Neural cell (in vitro differentiated cells): ENCODE results near the gene CHRNA7. TPM values are rescaled to one million over a fixed set of nuclear protein-coding genes. Genes with fewer than 3 reads are reported as not detected.
"Not testable (repeated sequence)": the region's sequence is repeated elsewhere in the genome, so short reads cannot be mapped to it uniquely, and the experiment has no call there.

Source experiments
- H2AFZ ChIP-seq: fragments of 200-600, 300-800 bp; sonication (generic), shearing (Covaris generic); 2 replicates; pipeline ENCODE4 v1.6.0; 2014; ENCODE audit warnings: low read depth, mild to moderate bottlenecking, antibody characterized with exemption, low read length, moderate library complexity
- H3F3A ChIP-seq: fragments of 200-600 bp; shearing (Covaris generic); 2 replicates; pipeline ENCODE4 v1.6.1; 2016; ENCODE audit warnings: mild to moderate bottlenecking, moderate library complexity, mixed read lengths, antibody characterized with exemption, low read length; ENCODE audit not compliant: insufficient read depth, poor library complexity, severe bottlenecking
- H3K27ac ChIP-seq: fragments of 200-600, 300-800 bp; sonication (generic), shearing (Covaris generic); 2 replicates; pipeline ENCODE4 v1.5.1; 2014; ENCODE audit warnings: mild to moderate bottlenecking, low read length, moderate library complexity
- H3K27me3 ChIP-seq: fragments of 300-800, 200-600 bp; sonication (generic), shearing (Covaris generic); 2 replicates; pipeline ENCODE4 v1.6.0; 2014; ENCODE audit warnings: mild to moderate bottlenecking, low read depth, low read length, moderate library complexity; ENCODE audit not compliant: insufficient read depth
- H3K36me3 ChIP-seq: fragments of 300-800, 200-600 bp; sonication (generic), shearing (Covaris generic); 2 replicates; pipeline ENCODE4 v1.5.1; 2014; ENCODE audit warnings: mild to moderate bottlenecking, antibody characterized with exemption, low read length, moderate library complexity; ENCODE audit not compliant: insufficient read depth
- H3K4me2 ChIP-seq: fragments of 300-800, 200-600 bp; sonication (generic), shearing (Covaris generic); 2 replicates; pipeline ENCODE4 v1.6.0; 2014; ENCODE audit warnings: mild to moderate bottlenecking, low read length
- H3K4me3 ChIP-seq: fragments of 300-800, 200-600 bp; sonication (generic), shearing (Covaris generic); 2 replicates; pipeline ENCODE4 v1.5.1; 2014; ENCODE audit warnings: mild to moderate bottlenecking, low read length, moderate library complexity
- H3K79me2 ChIP-seq: fragments of 200-600 bp; shearing (Covaris generic); replicated peaks from 2 replicates; pipeline ENCODE4 v1.6.0; 2014; ENCODE audit warnings: mild to moderate bottlenecking, low read length, moderate library complexity; ENCODE audit not compliant: insufficient read depth
- H3K9ac ChIP-seq: fragments of 300-800, 200-600 bp; sonication (generic), shearing (Covaris generic); 2 replicates; pipeline ENCODE4 v1.6.1; 2016; ENCODE audit warnings: mild to moderate bottlenecking, low read length, mixed read lengths
- H3K9me2 ChIP-seq: fragments of 200-600 bp; shearing (Covaris generic); 2 replicates; pipeline ENCODE4 v1.6.1; 2016; ENCODE audit warnings: mild to moderate bottlenecking, low read length, mixed read lengths; ENCODE audit not compliant: insufficient read depth
- H3K9me3 ChIP-seq: fragments of 200-600, 300-800 bp; sonication (generic), shearing (Covaris generic); 2 replicates; pipeline ENCODE4 v1.6.1; 2016; ENCODE audit warnings: mild to moderate bottlenecking, mixed run types, low read length, moderate library complexity, mixed read lengths
- H4K20me1 ChIP-seq: fragments of 200-600 bp; shearing (Covaris generic); 2 replicates; pipeline ENCODE4 v1.6.1; 2016; ENCODE audit warnings: mild to moderate bottlenecking, mixed run types; ENCODE audit not compliant: insufficient read depth
- CTCF ChIP-seq: fragments of 450-650 bp; IDR thresholded peaks from 2 replicates; pipeline ENCODE4 v1.5.1; 2014; ENCODE audit warnings: antibody characterized with exemption, mild to moderate bottlenecking, moderate library complexity; ENCODE audit not compliant: poor library complexity, severe bottlenecking
- EP300 ChIP-seq: fragments of 450-650 bp; conservative IDR thresholded peaks from 2 replicates; pipeline ENCODE4 v1.6.1; 2014; ENCODE audit warnings: antibody characterized with exemption, mild to moderate bottlenecking, moderate library complexity; ENCODE audit not compliant: poor library complexity, severe bottlenecking
- EZH2 ChIP-seq: fragments of 200-600, 300-800 bp; shearing (Covaris generic), sonication (generic); IDR thresholded peaks from 2 replicates; pipeline ENCODE4 v1.6.1; 2014; ENCODE audit warnings: antibody characterized with exemption, low read length, borderline replicate concordance, mild to moderate bottlenecking; ENCODE audit not compliant: insufficient read depth, poor library complexity, severe bottlenecking
- MXI1 ChIP-seq: fragments of 450-650 bp; conservative IDR thresholded peaks from 2 replicates; pipeline ENCODE4 v1.6.1; 2014; ENCODE audit warnings: antibody characterized with exemption, mild to moderate bottlenecking; ENCODE audit not compliant: poor library complexity, severe bottlenecking
- POLR2AphosphoS5 ChIP-seq: IDR thresholded peaks from 2 replicates; pipeline ENCODE4 v1.6.1; 2012
- RAD21 ChIP-seq: fragments of 450-650 bp; conservative IDR thresholded peaks from 2 replicates; pipeline ENCODE4 v1.6.1; 2014; ENCODE audit warnings: antibody characterized with exemption, mild to moderate bottlenecking, moderate library complexity
- REST ChIP-seq: IDR thresholded peaks from 2 replicates; pipeline ENCODE4 v1.6.1; 2012; ENCODE audit warnings: borderline replicate concordance
- SMC3 ChIP-seq: fragments of 450-650 bp; conservative IDR thresholded peaks from 2 replicates; pipeline ENCODE4 v1.6.1; 2014; ENCODE audit warnings: antibody characterized with exemption, mild to moderate bottlenecking, moderate library complexity; ENCODE audit not compliant: poor library complexity
- TAF1 ChIP-seq: IDR thresholded peaks from 2 replicates; pipeline ENCODE4 v1.6.1; 2012; ENCODE audit warnings: low read depth
- polyA plus RNA-seq: library from polyadenylated mRNA; depleted of rRNA; stranded (reverse); fragments of >200 nt; gene quantifications from 2 replicates; pipeline ENCODE4 v1.2.3, GENCODE V29; 2014

Gene CHRNA7
- polyA plus RNA-seq, 1 donor from 2014 or later = 5.0 TPM

- Histone ChIP-seq H3F3A (no peaks in the 10 kb centered on the region), H4K20me1 (no peaks in the 10 kb centered on the region), H3K27ac (no peak overlapping the region), H3K9ac (no peak overlapping the region), H3K9me3 (no peaks in the 10 kb centered on the region), H3K79me2 (no peaks in the 10 kb centered on the region), H3K27me3 (no peaks in the 10 kb centered on the region), H2AFZ (no peak overlapping the region), H3K9me2 (no peaks in the 10 kb centered on the region), H3K4me2 (no peak overlapping the region), H3K4me3 (no peak overlapping the region), H3K36me3 (no peaks in the 10 kb centered on the region)
- TF ChIP-seq POLR2AphosphoS5 (no peak), EP300 (no peak), RAD21 (no peak), REST (no peak), SMC3 (no peak), CTCF (no peak), TAF1 (no peak), EZH2 (no peak), MXI1 (no peak)
Observed at GRCh38 chr15:32135335-32135734, 105.0 kb downstream of the CHRNA7 start.

DNA sequence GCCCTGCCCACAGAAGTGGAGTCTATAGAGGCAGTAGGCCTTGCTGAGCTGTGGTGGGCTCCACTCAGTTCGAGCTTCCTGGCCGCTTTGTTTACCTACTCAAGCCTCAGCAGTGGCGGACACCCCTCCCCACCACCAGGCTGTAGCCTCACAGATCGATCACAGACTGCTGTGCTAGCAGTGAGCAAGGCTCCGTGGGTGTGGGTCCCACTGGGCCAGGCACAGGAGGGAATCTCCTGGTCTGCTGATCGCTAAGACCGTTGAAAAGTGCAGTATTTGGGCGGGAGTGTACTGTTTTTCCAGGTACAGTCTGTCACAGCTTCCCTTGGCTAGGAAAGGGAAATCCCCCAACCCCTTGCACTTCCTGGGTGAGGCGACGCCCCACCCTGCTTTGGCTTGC, 115.2 kb downstream of the CHRNA7 start:
- H4K20me1 ChIP-seq, H3K9ac ChIP-seq, H3K27ac ChIP-seq, H3K4me3 ChIP-seq, H2AFZ ChIP-seq, H3K9me3 ChIP-seq, H3K4me2 ChIP-seq, H3F3A ChIP-seq, H3K27me3 ChIP-seq, H3K36me3 ChIP-seq, H3K79me2 ChIP-seq, H3K9me2 ChIP-seq: not testable (repeated sequence)

GRCh38 chr15:32148833-32149555, 118.7 kb downstream of the CHRNA7 start:
- no peak overlapping the region for H3K4me3 ChIP-seq

More at GRCh38 chr15:32148833-32149555, 118.7 kb downstream of the CHRNA7 start:
- Histone ChIP-seq H3K27me3 (no peaks in the 10 kb centered on the region), H3K27ac (no peak overlapping the region), H2AFZ (no peak overlapping the region), H3F3A (no peaks in the 10 kb centered on the region), H3K4me2 (no peak overlapping the region), H3K79me2 (no peaks in the 10 kb centered on the region), H3K9me3 (no peaks in the 10 kb centered on the region), H3K9me2 (no peaks in the 10 kb centered on the region), H3K9ac (no peak overlapping the region), H3K36me3 (no peaks in the 10 kb centered on the region), H4K20me1 (no peaks in the 10 kb centered on the region)
- TF ChIP-seq EZH2 (no peak), SMC3 (no peak), TAF1 (no peak), EP300 (no peak), MXI1 (no peak), REST (no peak), RAD21 (no peak), POLR2AphosphoS5 (no peak), CTCF (no peak)
